ENCODE results near the gene PTPRM.

The PTPRM gene

GRCh38 chr18:7812431-7813063 lies 245.4 kb downstream of the PTPRM start:
- no peak for DNase-seq

GRCh38 chr18:7813131-7813530 lies 246.0 kb downstream of the PTPRM start:
- no peak for DNase-seq

GRCh38 chr18:7814754-7815315 lies 247.7 kb downstream of the PTPRM start:
- DNase-seq: no peak

- no peak for DNase-seq
Measured at GRCh38 chr18:7815787-7816186, 248.7 kb downstream of the PTPRM start.

GRCh38 chr18:7817575-7818230 lies 250.6 kb downstream of the PTPRM start:
- no peak for DNase-seq

- DNase-seq: no peak
Measured at GRCh38 chr18:7821784-7822183, 254.7 kb downstream of the PTPRM start.

GRCh38 chr18:7822435-7823331 lies 255.6 kb downstream of the PTPRM start:
- DNase-seq: no peak

GRCh38 chr18:7824970-7825369 lies 257.9 kb downstream of the PTPRM start:
- no peak for DNase-seq

- no peak for DNase-seq
Measured at GRCh38 chr18:7830468-7830867, 263.4 kb downstream of the PTPRM start.

GRCh38 chr18:7839548-7839947 lies 272.4 kb downstream of the PTPRM start:
- no peak for DNase-seq

- DNase-seq: no peak
Measured at GRCh38 chr18:7840411-7840810, 273.3 kb downstream of the PTPRM start.

GRCh38 chr18:7844017-7844416 lies 276.9 kb downstream of the PTPRM start:
- no peak for DNase-seq

GRCh38 chr18:7844418-7844817 lies 277.3 kb downstream of the PTPRM start:
- no peak for DNase-seq

- no peak for DNase-seq
Measured at GRCh38 chr18:7846335-7846734, 279.2 kb downstream of the PTPRM start.

- no peak for DNase-seq
Measured at GRCh38 chr18:7847357-7848053, 280.4 kb downstream of the PTPRM start.

- no peak for DNase-seq
Measured at GRCh38 chr18:7848054-7848412, 280.9 kb downstream of the PTPRM start.

GRCh38 chr18:7850446-7850845 lies 283.3 kb downstream of the PTPRM start:
- no peak for DNase-seq

- DNase-seq: no peak
Measured at GRCh38 chr18:7855028-7855427, 287.9 kb downstream of the PTPRM start.

GRCh38 chr18:7855671-7856070 lies 288.6 kb downstream of the PTPRM start:
- no peak for DNase-seq

- DNase-seq: no peak
Measured at GRCh38 chr18:7856116-7856515, 289.0 kb downstream of the PTPRM start.

- no peak for DNase-seq
Measured at GRCh38 chr18:7856733-7857132, 289.6 kb downstream of the PTPRM start.

- no peak for DNase-seq
Measured at GRCh38 chr18:7857562-7857961, 290.4 kb downstream of the PTPRM start.

- DNase-seq: no peak
Measured at GRCh38 chr18:7859122-7859521, 292.0 kb downstream of the PTPRM start.
